Vagina (tissue), 2 donors: ENCODE measurements around the gene SEC14L5.

Experiments used
- CTCF ChIP-seq, 3 experiments: fragments of 450-650 bp in 2 of 3; fragments of 200-600 bp in 1 of 3; sonication (generic) in 1 of 3; IDR thresholded peaks; one replicate each; pipeline ENCODE4 v1.5.1; 2017 to 2019; ENCODE audit warnings: antibody characterized with exemption in 3 of 3, mild to moderate bottlenecking in 2 of 3, moderate library complexity in 2 of 3
- POLR2A ChIP-seq, 2 donors: fragments of 450-650 bp; IDR thresholded peaks; one replicate each; pipeline ENCODE4 v1.6.1; 2017; ENCODE audit warnings: antibody characterized with exemption in 2 of 2, mild to moderate bottlenecking in 2 of 2, moderate library complexity in 2 of 2
- POLR2AphosphoS5 ChIP-seq, 2 donors: sonication (generic); formaldehyde crosslinking; IDR thresholded peaks; one replicate each; pipeline ENCODE4 v1.9.0; 2017; ENCODE audit warnings: antibody characterized with exemption in 2 of 2, mild to moderate bottlenecking in 2 of 2, low read depth in 1 of 2; ENCODE audit not compliant: insufficient read depth in 1 of 2

GRCh38 chr16:5012887-5013286 is 54.8 kb downstream of the SEC14L5 start:
- TF ChIP-seq CTCF (IDR thresholded peaks at IDR 0.05) (no peak), POLR2A (IDR thresholded peaks at IDR 0.05) (no peak), POLR2AphosphoS5 (IDR thresholded peaks at IDR 0.05; ENCODE audit: insufficient read depth in 1 of 2, low read depth in 1 of 2) (no peak)
